ENCODE measurements around the gene ZNF430. TPM values are rescaled to one million over a fixed set of nuclear protein-coding genes. Genes with fewer than 3 reads are reported as not detected.

ZNF430 gene
- total and polyA plus RNA-seq, 2 experiments from 2014 or later, result 13.1 to 20.0 TPM

- no peak overlapping the region for H3K4me2 ChIP-seq
- H3K27me3 ChIP-seq (ENCODE audit: insufficient read depth), result no peaks in the 10 kb centered on the region
- peaks cover 88% of the 10 kb centered on the region for H3K79me2 ChIP-seq (replicated peaks; ENCODE audit: insufficient read depth)
- DNase-seq (ENCODE audit: low spot score) (no peak), ATAC-seq (no peak)
- H3K27ac ChIP-seq (ENCODE audit: low read depth), result no peak overlapping the region
- H3K4me3 ChIP-seq, result no peak overlapping the region
- no peaks in the 10 kb centered on the region for H3K9me2 ChIP-seq (ENCODE audit: insufficient read depth)
- Mint-ChIP-seq H3K4me1 (peaks cover 9% of the 10 kb centered on the region; the same call in 2 of the 3 replicates), H3K4me3 (no peak overlapping the region), H3K27me3 (ENCODE audit: insufficient read depth, low read depth, poor library complexity) (peaks cover 5% of the 10 kb centered on the region), H3K27ac (no peak overlapping the region), H3K36me3 (ENCODE audit: low read depth) (peaks cover 37% of the 10 kb centered on the region), H3K9me3 (no peaks in the 10 kb centered on the region)
- H2AFZ ChIP-seq, result no peak overlapping the region
- H3K36me3 ChIP-seq (ENCODE audit: insufficient read depth), result peaks cover 17% of the 10 kb centered on the region
- TF ChIP-seq ETS1 (IDR thresholded peaks at IDR 0.05) (no peak), JUNB (IDR thresholded peaks at IDR 0.05; ENCODE audit: unreplicated experiment) (no peak), ZNF462 (CRISPR knock-in tag; IDR thresholded peaks at IDR 0.05) (no peak), STAT1 (IDR thresholded peaks at IDR 0.05; ENCODE audit: unreplicated experiment) (no peak), CTCF (conservative IDR thresholded peaks at IDR 0.05; ENCODE audit: low read depth in 2 of 2) (no peak), ZNF331 (CRISPR knock-in tag; IDR thresholded peaks at IDR 0.05; ENCODE audit: low read depth) (no peak), ZNF114 (CRISPR knock-in tag; IDR thresholded peaks at IDR 0.05) (no peak), EZH2phosphoT487 (IDR thresholded peaks at IDR 0.05; ENCODE audit: unreplicated experiment) (no peak), REST (IDR thresholded peaks at IDR 0.05; ENCODE audit: unreplicated experiment) (no peak), NANOG (IDR thresholded peaks at IDR 0.05; ENCODE audit: borderline replicate concordance) (no peak), EZH2 (IDR thresholded peaks at IDR 0.05; ENCODE audit: low read depth, unreplicated experiment) (no peak), CREB1 (CRISPR knock-in tag; IDR thresholded peaks at IDR 0.05; ENCODE audit: low read depth) (no peak)
- H3F3A ChIP-seq (replicated peaks; ENCODE audit: low read depth), result no peaks in the 10 kb centered on the region
- peaks cover 25% of the 10 kb centered on the region for H4K20me1 ChIP-seq (replicated peaks; ENCODE audit: insufficient read depth)
- peaks cover 12% of the 10 kb centered on the region for H3K4me1 ChIP-seq (ENCODE audit: insufficient read depth)
Observed at GRCh38 chr19:21028969-21029268, 8.5 kb downstream of the ZNF430 start.

Data from GM23338 (cell line).